Measurements from ENCODE around the gene CARS2.

DNA sequence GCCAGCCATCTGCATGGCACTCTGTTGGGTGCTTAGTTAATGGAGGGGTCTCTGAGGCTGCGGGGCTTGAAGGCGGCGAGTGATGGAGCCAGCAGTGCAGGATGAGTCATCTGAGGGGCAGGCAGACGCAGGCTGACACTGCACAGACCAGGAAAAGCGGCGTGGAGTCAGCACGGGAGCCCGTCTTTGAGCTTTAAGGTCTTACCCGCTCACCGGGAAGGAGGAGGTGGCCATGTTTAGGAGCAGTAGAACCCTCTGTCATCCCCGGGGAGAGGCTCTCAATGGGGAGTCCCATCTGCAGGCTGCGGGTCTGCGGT lies 77.5 kb downstream of the CARS2 start:
- TF ChIP-seq, protein P1, sequence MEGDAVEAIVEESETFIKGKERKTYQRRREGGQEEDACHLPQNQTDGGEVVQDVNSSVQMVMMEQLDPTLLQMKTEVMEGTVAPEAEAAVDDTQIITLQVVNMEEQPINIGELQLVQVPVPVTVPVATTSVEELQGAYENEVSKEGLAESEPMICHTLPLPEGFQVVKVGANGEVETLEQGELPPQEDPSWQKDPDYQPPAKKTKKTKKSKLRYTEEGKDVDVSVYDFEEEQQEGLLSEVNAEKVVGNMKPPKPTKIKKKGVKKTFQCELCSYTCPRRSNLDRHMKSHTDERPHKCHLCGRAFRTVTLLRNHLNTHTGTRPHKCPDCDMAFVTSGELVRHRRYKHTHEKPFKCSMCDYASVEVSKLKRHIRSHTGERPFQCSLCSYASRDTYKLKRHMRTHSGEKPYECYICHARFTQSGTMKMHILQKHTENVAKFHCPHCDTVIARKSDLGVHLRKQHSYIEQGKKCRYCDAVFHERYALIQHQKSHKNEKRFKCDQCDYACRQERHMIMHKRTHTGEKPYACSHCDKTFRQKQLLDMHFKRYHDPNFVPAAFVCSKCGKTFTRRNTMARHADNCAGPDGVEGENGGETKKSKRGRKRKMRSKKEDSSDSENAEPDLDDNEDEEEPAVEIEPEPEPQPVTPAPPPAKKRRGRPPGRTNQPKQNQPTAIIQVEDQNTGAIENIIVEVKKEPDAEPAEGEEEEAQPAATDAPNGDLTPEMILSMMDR (IDR thresholded peaks at IDR 0.05) = no peak
- TF ChIP-seq ZFX (IDR thresholded peaks at IDR 0.05; ENCODE audit: borderline replicate concordance) = no peak

Data from 22Rv1 (cell line).